GM18520 (cell line): ENCODE measurements around the gene TOB1.

Source experiments
- ATAC-seq: cut with Tn5 transposase; IDR thresholded peaks from one replicate; pipeline ENCODE4 v1.9.1; 2021; ENCODE audit not compliant: unreplicated experiment

Gene TOB1

GRCh38 chr17:50833510-50834428 is 32.4 kb downstream of the TOB1 start:
- ATAC-seq: no peak

- ATAC-seq: no peak
These were observed 33.2 kb downstream of the TOB1 start for GRCh38 chr17:50832864-50833381.

- no peak for ATAC-seq
These were observed 33.8 kb downstream of the TOB1 start for GRCh38 chr17:50832267-50832863.

GRCh38 chr17:50831471-50831928 is 34.7 kb downstream of the TOB1 start:
- no peak for ATAC-seq

GRCh38 chr17:50830994-50831393 is 35.2 kb downstream of the TOB1 start:
- no peak for ATAC-seq

GRCh38 chr17:50830352-50830751 is 35.8 kb downstream of the TOB1 start:
- no peak for ATAC-seq

- no peak for ATAC-seq
These were observed 36.8 kb downstream of the TOB1 start for GRCh38 chr17:50829332-50829731.

- no peak for ATAC-seq
These were observed 37.5 kb downstream of the TOB1 start for GRCh38 chr17:50828508-50829170.

- ATAC-seq: no peak
These were observed 41.0 kb downstream of the TOB1 start for GRCh38 chr17:50825188-50825587.

GRCh38 chr17:50824429-50824828 is 41.7 kb downstream of the TOB1 start:
- no peak for ATAC-seq

GRCh38 chr17:50822550-50822949 is 43.6 kb downstream of the TOB1 start:
- ATAC-seq: no peak

GRCh38 chr17:50820651-50821050 is 45.5 kb downstream of the TOB1 start:
- no peak for ATAC-seq

GRCh38 chr17:50818921-50819657 is 47.1 kb downstream of the TOB1 start:
- ATAC-seq: no peak

- no peak for ATAC-seq
These were observed 47.9 kb downstream of the TOB1 start for GRCh38 chr17:50818261-50818660.

GRCh38 chr17:50817838-50818237 is 48.3 kb downstream of the TOB1 start:
- ATAC-seq: no peak

- ATAC-seq: no peak
These were observed 49.1 kb downstream of the TOB1 start for GRCh38 chr17:50816771-50817751.

GRCh38 chr17:50816271-50816670 is 49.9 kb downstream of the TOB1 start:
- no peak for ATAC-seq

- ATAC-seq: no peak
These were observed 50.8 kb downstream of the TOB1 start for GRCh38 chr17:50815400-50815799.

GRCh38 chr17:50813583-50813982 is 52.6 kb downstream of the TOB1 start:
- no peak for ATAC-seq
